ENCODE data around the gene CTDSP2.

GRCh38 chr12:57839996-57840395 is 6.5 kb downstream of the CTDSP2 start:
- no peak for TF ChIP-seq EED (IDR thresholded peaks at IDR 0.05; ENCODE audit: low read depth)
- TF ChIP-seq, protein P1, sequence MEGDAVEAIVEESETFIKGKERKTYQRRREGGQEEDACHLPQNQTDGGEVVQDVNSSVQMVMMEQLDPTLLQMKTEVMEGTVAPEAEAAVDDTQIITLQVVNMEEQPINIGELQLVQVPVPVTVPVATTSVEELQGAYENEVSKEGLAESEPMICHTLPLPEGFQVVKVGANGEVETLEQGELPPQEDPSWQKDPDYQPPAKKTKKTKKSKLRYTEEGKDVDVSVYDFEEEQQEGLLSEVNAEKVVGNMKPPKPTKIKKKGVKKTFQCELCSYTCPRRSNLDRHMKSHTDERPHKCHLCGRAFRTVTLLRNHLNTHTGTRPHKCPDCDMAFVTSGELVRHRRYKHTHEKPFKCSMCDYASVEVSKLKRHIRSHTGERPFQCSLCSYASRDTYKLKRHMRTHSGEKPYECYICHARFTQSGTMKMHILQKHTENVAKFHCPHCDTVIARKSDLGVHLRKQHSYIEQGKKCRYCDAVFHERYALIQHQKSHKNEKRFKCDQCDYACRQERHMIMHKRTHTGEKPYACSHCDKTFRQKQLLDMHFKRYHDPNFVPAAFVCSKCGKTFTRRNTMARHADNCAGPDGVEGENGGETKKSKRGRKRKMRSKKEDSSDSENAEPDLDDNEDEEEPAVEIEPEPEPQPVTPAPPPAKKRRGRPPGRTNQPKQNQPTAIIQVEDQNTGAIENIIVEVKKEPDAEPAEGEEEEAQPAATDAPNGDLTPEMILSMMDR (IDR thresholded peaks at IDR 0.05 in 2 of 3, conservative IDR thresholded peaks at IDR 0.05 in 1 of 3; ENCODE audit: control insufficient read depth in 2 of 3, extremely low read depth in 1 of 3, insufficient read depth in 1 of 3, low read depth in 3 of 3, low read length in 3 of 3): no peak
- no peak for TF ChIP-seq SUZ12 (IDR thresholded peaks at IDR 0.05; ENCODE audit: unreplicated experiment)
- no peak for TF ChIP-seq NRF1 (conservative IDR thresholded peaks at IDR 0.05; ENCODE audit: low read depth, low read length)
- no peak for TF ChIP-seq RELA (IDR thresholded peaks at IDR 0.05; ENCODE audit: borderline replicate concordance, partially characterized antibody)
- no peak for TF ChIP-seq POLR2AphosphoS5 (IDR thresholded peaks at IDR 0.05; ENCODE audit: low read length)
